K562 treated with DMSO at 1 percent for 48 hours (cell line): ENCODE data around the gene PTPRF. TPM values are rescaled to one million over a fixed set of nuclear protein-coding genes. Genes with fewer than 3 reads are reported as not detected.

ENCODE experiments used
- total RNA-seq: library from RNA; unstranded; fragments of 300-600 nt; gene quantifications from 2 replicates; pipeline ENCODE4 v1.2.3, GENCODE V29; 2022; ENCODE audit warnings: low replicate concordance; ENCODE audit errors: extremely low read depth

The PTPRF gene
- not detected in 2 replicates for total RNA-seq

GRCh38 chr1:43530483-43531106 lies at the start of gene PTPRF:
PTPRF (plus strand) TSS chr1:43530883; CDS start chr1:43545076, 14,193 bp downstream.

Other genes with a start within 250 kb of the PTPRF start
- gene C1orf210, start 245.3 kb upstream of the PTPRF start, total RNA-seq, result not detected in 2 replicates
- not detected in 2 replicates for gene TIE1, start 229.9 kb upstream of the PTPRF start, total RNA-seq
- gene MPL, start 193.1 kb upstream of the PTPRF start, total RNA-seq, result not detected in 2 replicates
- gene CDC20, start 171.9 kb upstream of the PTPRF start, total RNA-seq, result not detected in 2 replicates
- 639 TPM in 1 of 2 replicates, not detected in the other for gene ELOVL1, start 162.9 kb upstream of the PTPRF start, total RNA-seq
- not detected in 2 replicates for gene MED8, start 141.1 kb upstream of the PTPRF start, total RNA-seq
- not detected in 2 replicates for gene SZT2, start 141.0 kb upstream of the PTPRF start, total RNA-seq
- gene HYI, start 77.0 kb upstream of the PTPRF start, total RNA-seq, result not detected in 2 replicates
- gene KDM4A, start 119.3 kb downstream of the PTPRF start, total RNA-seq, result not detected in 2 replicates
- gene ST3GAL3, start 176.7 kb downstream of the PTPRF start, total RNA-seq, result not detected in 2 replicates